ENCODE data around the gene ALG12.

The ALG12 gene

GRCh38 chr22:49943771-49944398, 25.6 kb upstream of the ALG12 start:
- no peak overlapping the region for H3K4me2 ChIP-seq (ENCODE audit: low read depth, low read length, poor library complexity, severe bottlenecking)
- no peaks in the 10 kb centered on the region for H3K79me2 ChIP-seq (ENCODE audit: insufficient read depth, low read length)
- no peaks in the 10 kb centered on the region for H3K9me3 ChIP-seq (ENCODE audit: insufficient read depth, low read length)
- H3K36me3 ChIP-seq (ENCODE audit: low read length) = no peaks in the 10 kb centered on the region
- no peaks in the 10 kb centered on the region for H3F3A ChIP-seq (ENCODE audit: insufficient read depth)
- H3K4me3 ChIP-seq (ENCODE audit: insufficient read depth, low read length, poor library complexity, severe bottlenecking) = no peak overlapping the region
- no peak overlapping the region for H3K9ac ChIP-seq (ENCODE audit: low read length)
- no peak overlapping the region for H3K27ac ChIP-seq (ENCODE audit: low read depth, low read length)
- H3K9me2 ChIP-seq (replicated peaks; ENCODE audit: insufficient read depth, low read length) = no peaks in the 10 kb centered on the region
- H2AFZ ChIP-seq (ENCODE audit: low read depth, low read length, severe bottlenecking) = no peak overlapping the region
- H3K27me3 ChIP-seq (ENCODE audit: low read length) = no peaks in the 10 kb centered on the region
- no peak for TF ChIP-seq CTCF (IDR thresholded peaks at IDR 0.05; ENCODE audit: insufficient read depth, low read length, poor library complexity, severe bottlenecking)
- no peak for TF ChIP-seq EZH2phosphoT487 (conservative IDR thresholded peaks at IDR 0.05; ENCODE audit: low read length)
- no peaks in the 10 kb centered on the region for H4K20me1 ChIP-seq (ENCODE audit: low read depth, low read length)

DNA sequence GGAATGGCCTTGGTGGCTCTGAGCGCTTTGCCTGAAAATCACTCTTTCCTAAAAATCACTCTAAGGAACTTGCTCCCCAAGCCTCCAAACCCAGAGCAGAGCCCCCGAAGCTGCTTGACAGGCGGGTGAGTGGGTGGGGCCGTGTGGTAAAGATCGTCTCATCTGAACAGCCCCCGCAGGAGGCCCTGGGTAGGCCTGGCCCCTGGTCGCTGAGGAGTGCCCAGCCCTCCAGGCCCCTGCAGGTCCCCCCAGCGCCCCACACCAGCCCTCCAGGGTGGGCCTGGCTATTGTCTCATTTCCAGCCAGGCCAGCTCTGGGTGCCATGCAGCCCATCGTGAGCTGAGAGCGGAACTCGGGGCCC, 25.1 kb upstream of the ALG12 start:
- no peaks in the 10 kb centered on the region for H4K20me1 ChIP-seq (ENCODE audit: low read depth, low read length)
- no peaks in the 10 kb centered on the region for H3F3A ChIP-seq (ENCODE audit: insufficient read depth)
- H3K9me2 ChIP-seq (replicated peaks; ENCODE audit: insufficient read depth, low read length) = no peaks in the 10 kb centered on the region
- H3K27ac ChIP-seq (ENCODE audit: low read depth, low read length) = no peak overlapping the region
- H3K36me3 ChIP-seq (ENCODE audit: low read length) = no peaks in the 10 kb centered on the region
- H3K4me2 ChIP-seq (ENCODE audit: low read depth, low read length, poor library complexity, severe bottlenecking) = no peak overlapping the region
- TF ChIP-seq EZH2phosphoT487 (conservative IDR thresholded peaks at IDR 0.05; ENCODE audit: low read length) = no peak
- TF ChIP-seq CTCF (IDR thresholded peaks at IDR 0.05; ENCODE audit: insufficient read depth, low read length, poor library complexity, severe bottlenecking) = no peak
- H2AFZ ChIP-seq (ENCODE audit: low read depth, low read length, severe bottlenecking) = no peak overlapping the region
- no peaks in the 10 kb centered on the region for H3K9me3 ChIP-seq (ENCODE audit: insufficient read depth, low read length)
- no peaks in the 10 kb centered on the region for H3K79me2 ChIP-seq (ENCODE audit: insufficient read depth, low read length)
- no peaks in the 10 kb centered on the region for H3K27me3 ChIP-seq (ENCODE audit: low read length)
- no peak overlapping the region for H3K4me3 ChIP-seq (ENCODE audit: insufficient read depth, low read length, poor library complexity, severe bottlenecking)
- H3K9ac ChIP-seq (ENCODE audit: low read length) = no peak overlapping the region

- Histone ChIP-seq H3K9me3 (ENCODE audit: insufficient read depth, low read length) (no peaks in the 10 kb centered on the region), H3K79me2 (ENCODE audit: insufficient read depth, low read length) (no peaks in the 10 kb centered on the region), H4K20me1 (ENCODE audit: low read depth, low read length) (no peaks in the 10 kb centered on the region), H3K27ac (ENCODE audit: low read depth, low read length) (no peak overlapping the region), H3K36me3 (ENCODE audit: low read length) (no peaks in the 10 kb centered on the region), H3K4me2 (ENCODE audit: low read depth, low read length, poor library complexity, severe bottlenecking) (no peak overlapping the region), H3K9ac (ENCODE audit: low read length) (no peak overlapping the region), H3F3A (ENCODE audit: insufficient read depth) (no peaks in the 10 kb centered on the region), H2AFZ (ENCODE audit: low read depth, low read length, severe bottlenecking) (no peak overlapping the region), H3K9me2 (replicated peaks; ENCODE audit: insufficient read depth, low read length) (no peaks in the 10 kb centered on the region), H3K27me3 (ENCODE audit: low read length) (no peaks in the 10 kb centered on the region), H3K4me3 (ENCODE audit: insufficient read depth, low read length, poor library complexity, severe bottlenecking) (no peak overlapping the region)
- TF ChIP-seq CTCF (IDR thresholded peaks at IDR 0.05; ENCODE audit: insufficient read depth, low read length, poor library complexity, severe bottlenecking) = no peak
- TF ChIP-seq EZH2phosphoT487 (conservative IDR thresholded peaks at IDR 0.05; ENCODE audit: low read length) = no peak
These were observed 24.5 kb upstream of the ALG12 start for GRCh38 chr22:49942565-49943404.

All from SU-DHL-6 (cell line).